HL-60/S4 (cell line): ENCODE results near the gene OTUB2.

ENCODE experiments used
- in situ Hi-C: fragments of 300-500 bp; cut with MboI; formaldehyde crosslinking; loops from 2 replicates; pipeline ENCODE4 v1.14.3; 2022; ENCODE audit warnings: low sequenced_read_pairs

The OTUB2 gene

GRCh38 chr14:94026173-94026888, at the start of gene OTUB2:
TSS of gene OTUB2 (plus strand) at chr14:94026340. CDS start at chr14:94026538, 198 bp downstream.
- in situ Hi-C loops, result no loop called here

GRCh38 chr14:93976477-93977057, 49.6 kb upstream of the OTUB2 start, which contains the start of gene ASB2:
TSS of gene ASB2 (minus strand) at chr14:93976570. CDS start at chr14:93964539, 12,031 bp downstream.
- in situ Hi-C loops, result no loop called here

- in situ Hi-C loops, result no loop called here
Measured at GRCh38 chr14:93977171-93977570, 49.0 kb upstream of the OTUB2 start.

GRCh38 chr14:93977790-93978581, 48.2 kb upstream of the OTUB2 start:
- in situ Hi-C loops, result no loop called here

GRCh38 chr14:93978735-93979134, 47.4 kb upstream of the OTUB2 start:
- in situ Hi-C loops, result no loop called here

- in situ Hi-C loops, result no loop called here
Measured at GRCh38 chr14:93980456-93981201, 45.5 kb upstream of the OTUB2 start.

- in situ Hi-C loops, result no loop called here
Measured at GRCh38 chr14:93981316-93982229, 44.6 kb upstream of the OTUB2 start.

GRCh38 chr14:93982230-93983007, 43.7 kb upstream of the OTUB2 start:
- in situ Hi-C loops, result no loop called here

- in situ Hi-C loops, result no loop called here
Measured at GRCh38 chr14:93984070-93984469, 42.1 kb upstream of the OTUB2 start.

GRCh38 chr14:93984987-93985410, 41.1 kb upstream of the OTUB2 start:
- in situ Hi-C loops, result no loop called here

- in situ Hi-C loops, result no loop called here
Measured at GRCh38 chr14:93986955-93987354, 39.2 kb upstream of the OTUB2 start.

GRCh38 chr14:93987376-93987775, 38.8 kb upstream of the OTUB2 start:
- in situ Hi-C loops, result no loop called here

- in situ Hi-C loops, result no loop called here
Measured at GRCh38 chr14:93987815-93988476, 38.2 kb upstream of the OTUB2 start.

- in situ Hi-C loops, result no loop called here
Measured at GRCh38 chr14:93989939-93990338, 36.2 kb upstream of the OTUB2 start.

- in situ Hi-C loops, result no loop called here
Measured at GRCh38 chr14:93991212-93991611, 34.9 kb upstream of the OTUB2 start.

GRCh38 chr14:93991649-93992048, 34.5 kb upstream of the OTUB2 start:
- in situ Hi-C loops, result no loop called here

GRCh38 chr14:93993382-93993781, 32.8 kb upstream of the OTUB2 start:
- in situ Hi-C loops, result no loop called here

- in situ Hi-C loops, result no loop called here
Measured at GRCh38 chr14:93994919-93995682, 31.0 kb upstream of the OTUB2 start.
